ENCODE results near the gene ZNF414.

Gene ZNF414

DNA sequence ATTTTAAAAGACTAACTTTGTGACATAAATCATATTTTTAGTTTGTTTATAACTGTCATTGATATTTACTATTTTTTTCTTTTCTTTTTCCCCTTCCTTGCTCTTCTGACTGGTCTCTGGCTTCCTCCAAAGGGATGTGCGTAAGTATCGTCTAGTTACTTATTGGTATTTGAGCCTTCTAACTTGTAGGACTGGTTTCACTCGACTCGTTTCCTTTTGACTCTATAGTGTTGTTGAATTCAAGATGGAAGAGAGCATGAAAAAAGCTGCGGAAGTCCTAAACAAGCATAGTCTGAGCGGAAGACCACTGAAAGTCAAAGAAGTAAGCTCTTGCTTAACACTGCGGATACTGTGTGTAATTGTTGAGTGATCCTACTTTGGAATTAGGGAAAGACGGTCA, 50.6 kb downstream of the ZNF414 start:
- FAIRE-seq (no peak), DNase-seq (ENCODE audit: insufficient read length, low spot score) (no peak)
- TF ChIP-seq, protein P1, sequence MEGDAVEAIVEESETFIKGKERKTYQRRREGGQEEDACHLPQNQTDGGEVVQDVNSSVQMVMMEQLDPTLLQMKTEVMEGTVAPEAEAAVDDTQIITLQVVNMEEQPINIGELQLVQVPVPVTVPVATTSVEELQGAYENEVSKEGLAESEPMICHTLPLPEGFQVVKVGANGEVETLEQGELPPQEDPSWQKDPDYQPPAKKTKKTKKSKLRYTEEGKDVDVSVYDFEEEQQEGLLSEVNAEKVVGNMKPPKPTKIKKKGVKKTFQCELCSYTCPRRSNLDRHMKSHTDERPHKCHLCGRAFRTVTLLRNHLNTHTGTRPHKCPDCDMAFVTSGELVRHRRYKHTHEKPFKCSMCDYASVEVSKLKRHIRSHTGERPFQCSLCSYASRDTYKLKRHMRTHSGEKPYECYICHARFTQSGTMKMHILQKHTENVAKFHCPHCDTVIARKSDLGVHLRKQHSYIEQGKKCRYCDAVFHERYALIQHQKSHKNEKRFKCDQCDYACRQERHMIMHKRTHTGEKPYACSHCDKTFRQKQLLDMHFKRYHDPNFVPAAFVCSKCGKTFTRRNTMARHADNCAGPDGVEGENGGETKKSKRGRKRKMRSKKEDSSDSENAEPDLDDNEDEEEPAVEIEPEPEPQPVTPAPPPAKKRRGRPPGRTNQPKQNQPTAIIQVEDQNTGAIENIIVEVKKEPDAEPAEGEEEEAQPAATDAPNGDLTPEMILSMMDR (IDR thresholded peaks at IDR 0.05; ENCODE audit: insufficient read depth, missing control alignments) = no peak

GRCh38 chr19:8462571-8462970, 51.4 kb downstream of the ZNF414 start:
- DNase-seq (ENCODE audit: insufficient read length, low spot score) (no peak), FAIRE-seq (no peak)
- TF ChIP-seq, protein P1 (IDR thresholded peaks at IDR 0.05; ENCODE audit: insufficient read depth, missing control alignments) = no peak

DNA sequence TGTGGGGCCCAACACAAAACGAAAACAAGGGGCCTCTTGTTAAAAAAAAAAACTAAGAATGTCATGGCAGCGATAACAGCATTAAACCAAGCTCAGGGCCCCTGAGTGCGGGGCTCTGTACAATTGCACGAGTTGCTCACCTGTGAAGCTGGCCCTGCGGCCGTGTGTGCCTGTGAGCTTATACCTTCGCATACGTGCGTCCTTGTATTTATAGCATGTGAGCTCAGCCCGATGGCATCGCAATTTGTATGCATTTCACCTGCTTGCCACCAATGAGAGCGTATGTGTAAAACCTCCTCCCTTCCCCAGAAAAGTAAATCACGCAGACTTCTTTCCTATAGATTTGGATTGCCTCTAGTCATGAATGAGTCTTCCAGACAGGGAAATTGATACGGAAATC, 52.1 kb downstream of the ZNF414 start:
- TF ChIP-seq, protein P1 (IDR thresholded peaks at IDR 0.05; ENCODE audit: insufficient read depth, missing control alignments) = no peak
- DNase-seq (ENCODE audit: insufficient read length, low spot score) (no peak), FAIRE-seq (no peak)

DNA sequence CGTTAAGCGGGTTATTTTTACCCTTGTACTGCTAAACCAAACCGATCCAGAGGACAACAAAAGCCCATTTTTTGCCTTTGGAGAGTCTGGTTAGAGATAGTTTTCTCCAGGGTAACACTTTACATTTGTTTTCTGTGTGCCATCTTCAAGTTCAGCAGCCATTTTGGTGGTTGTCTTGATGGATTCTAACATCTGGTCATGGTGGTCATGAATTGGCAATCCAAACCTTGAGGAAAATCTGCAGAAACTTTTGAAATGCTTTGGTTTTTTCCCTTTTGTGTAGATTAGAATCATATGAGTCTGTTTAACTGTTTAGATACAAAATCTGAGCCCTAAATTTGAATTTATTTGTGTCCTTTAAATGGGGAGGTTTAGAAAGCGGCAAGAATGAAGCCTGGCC, 52.6 kb downstream of the ZNF414 start:
- FAIRE-seq (no peak), DNase-seq (ENCODE audit: insufficient read length, low spot score) (no peak)
- TF ChIP-seq, protein P1 (IDR thresholded peaks at IDR 0.05; ENCODE audit: insufficient read depth, missing control alignments) = no peak

DNA sequence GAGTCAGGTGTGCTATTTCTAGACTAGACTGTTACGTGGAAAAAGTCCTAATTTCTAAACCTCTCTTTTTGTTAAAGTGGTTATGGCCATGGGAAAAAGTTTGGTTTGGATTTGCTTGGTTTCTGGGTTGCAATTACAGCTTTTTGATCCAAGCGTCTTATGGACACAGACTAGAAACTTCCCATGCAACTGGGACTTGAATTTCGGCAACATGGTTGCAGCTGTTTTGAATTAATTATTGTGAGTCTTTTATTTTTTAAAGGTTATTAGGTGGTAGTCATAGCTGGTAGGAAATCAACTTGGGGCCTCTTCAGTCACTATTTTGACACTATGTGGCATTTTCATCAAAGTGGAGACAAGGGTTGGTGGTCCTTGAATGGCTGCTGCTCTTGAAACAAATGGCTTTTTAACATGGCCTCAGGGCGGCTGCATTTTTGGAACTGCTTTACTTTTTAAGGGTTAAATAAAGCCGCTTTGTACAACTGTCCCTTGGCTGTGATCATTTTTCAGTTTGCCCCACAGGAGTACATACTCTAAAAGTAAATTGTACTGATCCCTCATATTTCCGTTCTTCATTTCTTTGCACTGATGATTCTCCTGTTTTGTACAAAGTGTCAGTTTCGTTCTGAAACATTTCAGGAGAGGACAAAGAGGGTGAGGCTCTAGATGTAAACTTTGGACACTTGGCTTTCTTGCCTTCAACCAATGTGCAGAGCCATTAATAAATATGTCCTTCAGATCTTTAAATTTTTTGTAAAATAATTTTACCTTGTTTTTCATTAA, 53.3 kb downstream of the ZNF414 start:
- DNase-seq (ENCODE audit: insufficient read length, low spot score) (no peak), FAIRE-seq (no peak)
- TF ChIP-seq, protein P1 (IDR thresholded peaks at IDR 0.05; ENCODE audit: insufficient read depth, missing control alignments) = no peak

All from D721Med (cell line).